Stimulated activated naive B cell treated with anti-CD40 and anti-IgM and Interleukin-4, amounts not matched to agents 10 μg/mL and 1 μg/mL and 100 μg/mL, for 72 hours (primary cell): ENCODE measurements around the gene HAGHL.
A peak's percentile ranks its signal among the peaks of the same experiment; 100 is the strongest.
"Not testable (repeated sequence)": the region's sequence is repeated elsewhere in the genome, so short reads cannot be mapped to it uniquely, and the experiment has no call there.

ENCODE experiments used
- ATAC-seq, 2 donors: fragments of 150-1000 bp; cut with Tn5 transposase; replicated peaks; 2 replicates each; pipeline ENCODE4 v1.10.0; 2021; ENCODE audit warnings: moderate library complexity in 1 of 2
- DNase-seq: peaks from one replicate; pipeline ENCODE4 v3.0.0; 2021
- H3K27ac Mint-ChIP-seq: one replicate; pipeline ENCODE4 v1.8.0; 2022; ENCODE audit warnings: mild to moderate bottlenecking, mixed read lengths
- H3K27me3 Mint-ChIP-seq, 2 donors: one replicate each; pipeline ENCODE4 v1.8.0; 2022; ENCODE audit warnings: mixed read lengths in 2 of 2
- H3K36me3 Mint-ChIP-seq, 2 donors: one replicate each; pipeline ENCODE4 v1.8.0; 2022; ENCODE audit warnings: mixed read lengths in 2 of 2, mild to moderate bottlenecking in 1 of 2
- H3K4me1 Mint-ChIP-seq, 2 donors: one replicate each; pipeline ENCODE4 v1.8.0; 2022; ENCODE audit warnings: mixed read lengths in 2 of 2, mild to moderate bottlenecking in 1 of 2
- H3K4me3 Mint-ChIP-seq, 2 donors: one replicate each; pipeline ENCODE4 v1.8.0; 2022; ENCODE audit warnings: mild to moderate bottlenecking in 2 of 2, mixed read lengths in 2 of 2, moderate library complexity in 1 of 2
- H3K9me3 Mint-ChIP-seq, 2 donors: one replicate each; pipeline ENCODE4 v1.8.0; 2022; ENCODE audit warnings: mixed read lengths in 2 of 2, mild to moderate bottlenecking in 1 of 2

HAGHL gene

GRCh38 chr16:736936-737481 lies 10.1 kb downstream of the HAGHL start:
- Mint-ChIP-seq H3K27me3 (no peaks in the 10 kb centered on the region), H3K27ac (no peak overlapping the region), H3K4me1 (peaks cover 14 to 38% of the 10 kb centered on the region in 2 donors), H3K4me3 (no peak overlapping the region), H3K9me3 (no peaks in the 10 kb centered on the region), H3K36me3 (peaks cover 27 to 41% of the 10 kb centered on the region in 2 donors)
- DNase-seq = no peak
- no peak for ATAC-seq

GRCh38 chr16:739560-740458 lies 12.9 kb downstream of the HAGHL start:
- Mint-ChIP-seq H3K27ac (peak overlapping the region; percentile 91), H3K27me3 (no peaks in the 10 kb centered on the region), H3K9me3 (no peaks in the 10 kb centered on the region), H3K36me3 (peaks cover 18 to 26% of the 10 kb centered on the region in 2 donors), H3K4me1 (peaks cover 14 to 38% of the 10 kb centered on the region in 2 donors), H3K4me3 (peak overlapping the region; percentile 84 to 89)
- DNase-seq (no peak), ATAC-seq (peak in 1 of 2 donors; percentile 2)

DNA sequence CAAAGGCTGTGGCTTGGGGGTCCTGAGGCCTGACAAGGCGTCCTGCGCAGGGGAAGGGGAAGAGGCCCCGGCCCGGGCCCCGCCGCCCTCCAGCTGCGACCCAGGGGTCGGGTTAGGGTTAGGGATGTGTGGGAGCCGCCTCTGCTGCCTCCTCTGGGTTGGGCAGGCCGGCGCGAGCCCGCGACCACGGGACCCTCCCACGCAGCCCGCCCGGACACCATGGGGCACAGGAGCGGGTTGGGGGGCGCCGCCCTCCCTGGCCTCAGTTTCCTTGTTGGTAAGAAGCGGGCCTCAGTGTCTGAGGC lies 13.5 kb downstream of the HAGHL start:
- peak overlapping the region; percentile 84 to 89 for H3K4me3 Mint-ChIP-seq
- peaks cover 15 to 22% of the 10 kb centered on the region in 2 donors for H3K36me3 Mint-ChIP-seq
- DNase-seq (no peak), ATAC-seq (peak; percentile 29 to 50)
- H3K27ac Mint-ChIP-seq = peak overlapping the region; percentile 91
- no peaks in the 10 kb centered on the region for H3K9me3 Mint-ChIP-seq
- H3K4me1 Mint-ChIP-seq = peaks cover 11 to 33% of the 10 kb centered on the region in 2 donors
- no peaks in the 10 kb centered on the region for H3K27me3 Mint-ChIP-seq

GRCh38 chr16:740764-741505 lies 14.0 kb downstream of the HAGHL start, which contains the start of gene CIAO3:
Gene CIAO3 (minus strand): TSS chr16:740997. CDS start chr16:740985, 12 bp downstream.
- peak; percentile 91 for DNase-seq
- peaks cover 13 to 17% of the 10 kb centered on the region in 2 donors for H3K36me3 Mint-ChIP-seq
- no peaks in the 10 kb centered on the region for H3K9me3 Mint-ChIP-seq
- peaks cover 0 to under 1% of the 10 kb centered on the region in 2 donors for H3K27me3 Mint-ChIP-seq
- peak; percentile 93 to 95 for ATAC-seq
- peak within 1 kb of the TSS; percentile 84 to 89 for H3K4me3 Mint-ChIP-seq
- H3K4me1 Mint-ChIP-seq = peaks cover 10 to 31% of the 10 kb centered on the region in 2 donors
- H3K27ac Mint-ChIP-seq = peak within 1 kb of the TSS; percentile 91

GRCh38 chr16:741986-742629 lies 15.2 kb downstream of the HAGHL start:
- H3K27ac Mint-ChIP-seq = peak overlapping the region; percentile 86
- peaks cover 10 to 31% of the 10 kb centered on the region in 2 donors for H3K4me1 Mint-ChIP-seq
- ATAC-seq (no peak), DNase-seq (no peak)
- H3K27me3 Mint-ChIP-seq = peaks cover 0 to 9% of the 10 kb centered on the region in 2 donors
- H3K9me3 Mint-ChIP-seq = no peaks in the 10 kb centered on the region
- H3K4me3 Mint-ChIP-seq = peak overlapping the region; percentile 84 to 89
- H3K36me3 Mint-ChIP-seq = peaks cover 8% of the 10 kb centered on the region in 2 donors

DNA sequence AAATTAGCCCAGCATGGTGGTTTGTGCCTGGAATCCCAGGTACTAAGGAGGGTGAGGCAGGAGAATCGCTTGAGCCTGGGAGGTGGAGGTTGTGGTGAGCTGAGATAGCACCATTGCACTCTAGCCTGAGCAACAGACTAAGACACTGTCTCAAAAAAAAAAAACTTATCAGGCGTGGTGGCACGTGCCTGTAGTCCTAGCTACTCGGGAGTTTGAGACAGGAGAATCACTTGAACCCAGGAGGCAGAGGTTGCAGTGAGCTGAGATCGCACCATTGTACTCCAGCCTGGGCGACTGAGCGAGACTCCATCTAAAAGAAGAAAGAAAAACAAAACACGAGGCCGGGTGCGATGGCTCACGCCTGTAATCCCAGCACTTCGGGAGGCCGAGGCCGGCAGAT lies 16.0 kb downstream of the HAGHL start:
- not testable (repeated sequence) for H3K4me3 Mint-ChIP-seq, H3K27me3 Mint-ChIP-seq, H3K27ac Mint-ChIP-seq, H3K9me3 Mint-ChIP-seq, DNase-seq, H3K36me3 Mint-ChIP-seq, ATAC-seq
- peaks cover 8 to 24% of the 10 kb centered on the region in 2 donors for H3K4me1 Mint-ChIP-seq

GRCh38 chr16:743794-744500 lies 17.0 kb downstream of the HAGHL start:
- H3K27ac Mint-ChIP-seq = no peak overlapping the region
- H3K9me3 Mint-ChIP-seq = no peaks in the 10 kb centered on the region
- no peak for DNase-seq
- no peak overlapping the region for H3K4me3 Mint-ChIP-seq
- H3K27me3 Mint-ChIP-seq = peaks cover 0 to 9% of the 10 kb centered on the region in 2 donors
- H3K4me1 Mint-ChIP-seq = peaks cover 6 to 14% of the 10 kb centered on the region in 2 donors
- peaks cover 0 to 2% of the 10 kb centered on the region in 2 donors for H3K36me3 Mint-ChIP-seq
- no peak for ATAC-seq

- DNase-seq = no peak
- Mint-ChIP-seq H3K36me3 (no peaks in the 10 kb centered on the region), H3K4me3 (no peak overlapping the region), H3K27me3 (peaks cover 0 to 10% of the 10 kb centered on the region in 2 donors), H3K9me3 (no peaks in the 10 kb centered on the region), H3K27ac (no peak overlapping the region), H3K4me1 (no peaks in the 10 kb centered on the region)
- ATAC-seq = peak; percentile 24 to 40
These were observed 18.8 kb downstream of the HAGHL start for GRCh38 chr16:745739-746138.

GRCh38 chr16:746637-747036 lies 19.7 kb downstream of the HAGHL start:
- no peaks in the 10 kb centered on the region for H3K9me3 Mint-ChIP-seq
- no peaks in the 10 kb centered on the region for H3K36me3 Mint-ChIP-seq
- no peak for ATAC-seq

GRCh38 chr16:747978-748746 lies 21.3 kb downstream of the HAGHL start:
- no peak for ATAC-seq
- H3K36me3 Mint-ChIP-seq = no peaks in the 10 kb centered on the region
- no peaks in the 10 kb centered on the region for H3K9me3 Mint-ChIP-seq

More at GRCh38 chr16:746637-747036, 19.7 kb downstream of the HAGHL start:
- Mint-ChIP-seq H3K4me3 (no peak overlapping the region), H3K4me1 (no peaks in the 10 kb centered on the region), H3K27ac (no peak overlapping the region), H3K27me3 (peaks cover 0 to 16% of the 10 kb centered on the region in 2 donors)
- no peak for DNase-seq

GRCh38 chr16:749010-749409 lies 22.1 kb downstream of the HAGHL start:
- Mint-ChIP-seq H3K9me3 (no peaks in the 10 kb centered on the region), H3K4me3 (no peak overlapping the region), H3K4me1 (no peaks in the 10 kb centered on the region), H3K27me3 (peaks cover 0 to 23% of the 10 kb centered on the region in 2 donors), H3K36me3 (no peaks in the 10 kb centered on the region), H3K27ac (no peak overlapping the region)
- ATAC-seq = no peak
- DNase-seq = no peak

More at GRCh38 chr16:747978-748746, 21.3 kb downstream of the HAGHL start:
- DNase-seq = no peak
- Mint-ChIP-seq H3K4me1 (no peaks in the 10 kb centered on the region), H3K27me3 (peaks cover 0 to 23% of the 10 kb centered on the region in 2 donors), H3K27ac (no peak overlapping the region), H3K4me3 (no peak overlapping the region)

- no peak for ATAC-seq
- Mint-ChIP-seq H3K4me1 (peaks cover 2 to 4% of the 10 kb centered on the region in 2 donors), H3K9me3 (no peaks in the 10 kb centered on the region), H3K4me3 (no peak overlapping the region), H3K27ac (no peak overlapping the region), H3K36me3 (no peaks in the 10 kb centered on the region), H3K27me3 (peaks cover 0 to 23% of the 10 kb centered on the region in 2 donors)
- no peak for DNase-seq
These were observed 23.6 kb downstream of the HAGHL start for GRCh38 chr16:750485-750884.
